Testis (tissue), 3 donors: ENCODE data around the gene PAPSS2. TPM values are rescaled to one million over a fixed set of nuclear protein-coding genes. Genes with fewer than 3 reads are reported as not detected.
"Not testable (repeated sequence)": the region's sequence is repeated elsewhere in the genome, so short reads cannot be mapped to it uniquely, and the experiment has no call there.

Experiments
- DNase-seq: peaks from one replicate; pipeline ENCODE4 v3.0.0-alpha.2; 2019
- H3K27ac ChIP-seq, 2 donors: fragments of 200-600 bp; sonication (generic); one replicate each; pipeline ENCODE4 v1.5.1; 2019
- H3K27me3 ChIP-seq: fragments of 200-600 bp; sonication (generic); one replicate; pipeline ENCODE4 v1.5.1; 2019
- H3K36me3 ChIP-seq: fragments of 200-600 bp; sonication (generic); one replicate; pipeline ENCODE4 v1.5.1; 2017; ENCODE audit warnings: low read depth; ENCODE audit errors: missing control alignments
- H3K4me1 ChIP-seq: fragments of 200-600 bp; sonication (generic); one replicate; pipeline ENCODE4 v1.5.1; 2019
- H3K4me3 ChIP-seq, 2 donors: fragments of 200-600 bp; sonication (generic); one replicate each; pipeline ENCODE4 v1.5.1; 2017 to 2019
- H3K9me3 ChIP-seq: fragments of 200-600 bp; sonication (generic); one replicate; pipeline ENCODE4 v1.5.1; 2017
- CTCF ChIP-seq, 3 experiments: fragments of 450-650 bp in 2 of 3; fragments of 200-600 bp in 1 of 3; sonication (generic) in 1 of 3; IDR thresholded peaks; one replicate each; pipeline ENCODE4 v1.5.1; 2016 to 2019; ENCODE audit warnings: antibody characterized with exemption in 3 of 3, mild to moderate bottlenecking in 2 of 3, moderate library complexity in 1 of 3
- POLR2A ChIP-seq: fragments of 450-650 bp; IDR thresholded peaks from one replicate; pipeline ENCODE4 v1.6.1; 2017; ENCODE audit warnings: antibody characterized with exemption, mild to moderate bottlenecking, moderate library complexity
- WGBS, 2 donors: methylation state at CpG; one replicate each; pipeline ENCODE4 v1.1.5; 2018; 5-methylcytosine and 5-hydroxymethylcytosine counted together
- intact Hi-C: fragments of 100-400 bp; cut with DNase I; formaldehyde crosslinking; loops from one replicate; pipeline ENCODE4 v1.15.1; 2023; ENCODE audit warnings: low total_unique reads
- polyA plus RNA-seq: library from polyadenylated mRNA; stranded (reverse); fragments of 350-450 nt; fragmentation: Illumina TruSeq; extraction: RNeasy Lipid Tissue Mini Kit (QIAGEN cat#74804); gene quantifications from one replicate; pipeline ENCODE4 v1.2.3, GENCODE V29; 2014; ENCODE audit warnings: low read depth, low replicate concordance; ENCODE audit not compliant: insufficient read depth
- total RNA-seq, 2 donors: library from RNA; depleted of rRNA; stranded (reverse); fragments of >200 nt; gene quantifications; one replicate each; pipeline ENCODE4 v1.2.3, GENCODE V29; 2016

The PAPSS2 gene
- total and polyA plus RNA-seq, 3 donors from 2014 or later, result 4.6 to 20.1 (median 6.4) TPM

GRCh38 chr10:87734987-87735827 lies 75.5 kb downstream of the PAPSS2 start:
- Histone ChIP-seq H3K4me3 (no peak overlapping the region), H3K36me3 (no peaks in the 10 kb centered on the region), H3K27me3 (no peaks in the 10 kb centered on the region), H3K4me1 (peaks cover 5% of the 10 kb centered on the region), H3K9me3 (no peaks in the 10 kb centered on the region), H3K27ac (no peak overlapping the region)
- 36 to 62% methylated on average over 6 to 7 of the region's 7 CpGs for WGBS, 2 donors
- DNase-seq, result peak; percentile 32
- intact Hi-C loops, result no loop called here
- TF ChIP-seq CTCF (IDR thresholded peaks at IDR 0.05) (peak; percentile 72 to 85 (median 78)), POLR2A (no peak)

- intact Hi-C loops, DNase-seq, H3K27me3 ChIP-seq, H3K36me3 ChIP-seq, H3K27ac ChIP-seq, H3K4me1 ChIP-seq, H3K4me3 ChIP-seq, H3K9me3 ChIP-seq: not testable (repeated sequence)
- WGBS, 2 donors, result 88 to 100% methylated on average over 1 of the region's 1 CpG
Observed at GRCh38 chr10:87738253-87738652, 78.6 kb downstream of the PAPSS2 start.

GRCh38 chr10:87739703-87740102 lies 80.0 kb downstream of the PAPSS2 start:
- H3K27ac ChIP-seq, result no peak overlapping the region
- H3K9me3 ChIP-seq, result no peaks in the 10 kb centered on the region
- no peaks in the 10 kb centered on the region for H3K27me3 ChIP-seq
- peaks cover 4% of the 10 kb centered on the region for H3K4me1 ChIP-seq
- no peaks in the 10 kb centered on the region for H3K36me3 ChIP-seq
- H3K4me3 ChIP-seq, result no peak overlapping the region
- intact Hi-C loops, result no loop called here
- DNase-seq, result no peak
- TF ChIP-seq POLR2A (no peak), CTCF (IDR thresholded peaks at IDR 0.05) (no peak)
- 85 to 87% methylated on average over 4 of the region's 4 CpGs for WGBS, 2 donors

GRCh38 chr10:87740254-87740655 lies 80.6 kb downstream of the PAPSS2 start:
- Histone ChIP-seq H3K27ac (no peak overlapping the region), H3K4me1 (no peaks in the 10 kb centered on the region), H3K36me3 (no peaks in the 10 kb centered on the region), H3K9me3 (no peaks in the 10 kb centered on the region), H3K27me3 (no peaks in the 10 kb centered on the region), H3K4me3 (no peak overlapping the region)
- no peak for DNase-seq
- intact Hi-C loops, result no loop called here
- TF ChIP-seq CTCF (IDR thresholded peaks at IDR 0.05), result no peak
- TF ChIP-seq POLR2A, result no peak

- not testable (repeated sequence) for DNase-seq, H3K4me1 ChIP-seq, H3K27ac ChIP-seq
Observed at GRCh38 chr10:87742992-87743610, 83.4 kb downstream of the PAPSS2 start.

More at GRCh38 chr10:87742992-87743610, 83.4 kb downstream of the PAPSS2 start:
- WGBS, 2 donors, result 91 to 97% methylated on average over 13 to 18 of the region's 18 CpGs
- H3K27me3 ChIP-seq, intact Hi-C loops, H3K9me3 ChIP-seq, H3K4me3 ChIP-seq, H3K36me3 ChIP-seq: not testable (repeated sequence)
